ENCODE data around the gene YARS2.

The YARS2 gene

DNA sequence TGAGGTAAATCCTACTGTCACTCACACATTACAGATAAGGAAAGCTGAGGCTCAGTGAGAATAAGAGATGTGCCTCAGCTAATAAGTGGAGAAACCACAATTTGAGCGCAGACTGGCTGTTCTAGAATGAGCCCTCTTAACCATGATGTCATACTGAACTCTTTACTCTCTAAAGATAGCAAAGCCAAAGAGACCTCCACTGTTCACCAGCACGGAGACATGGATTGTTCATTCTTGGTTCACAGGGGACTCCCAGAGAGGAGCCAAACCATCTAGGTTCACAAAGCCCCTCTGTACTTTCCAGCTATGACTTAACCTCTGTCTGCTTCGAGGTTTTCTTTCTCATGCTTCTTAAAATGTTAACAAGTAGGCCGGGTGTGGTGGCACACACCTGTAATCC is 32.7 kb upstream of the YARS2 start:
- Histone ChIP-seq H3K9me3 (ENCODE audit: control insufficient read depth, insufficient read depth, low read length) (no peaks in the 10 kb centered on the region), H3K4me1 (ENCODE audit: control insufficient read depth, low read length) (no peaks in the 10 kb centered on the region), H4K20me1 (ENCODE audit: control insufficient read depth, insufficient read depth, low read depth, low read length) (no peaks in the 10 kb centered on the region), H3K4me2 (ENCODE audit: low read length) (no peak overlapping the region), H3K36me3 (ENCODE audit: control insufficient read depth, low read length) (no peaks in the 10 kb centered on the region), H3K4me3 (ENCODE audit: low read length) (no peak overlapping the region), H3K27ac (ENCODE audit: low read depth, low read length) (no peak overlapping the region), H3K79me2 (ENCODE audit: control insufficient read depth, low read length) (no peaks in the 10 kb centered on the region), H3K27me3 (ENCODE audit: control insufficient read depth, low read length) (0 out of 2 replicates have a peak, but pooled peaks cover 6% of the 10 kb centered on the region), H3F3A (ENCODE audit: control insufficient read depth, insufficient read depth) (no peaks in the 10 kb centered on the region), H3K9me2 (replicated peaks; ENCODE audit: control insufficient read depth, low read length) (no peaks in the 10 kb centered on the region)
- TF ChIP-seq, protein P1, sequence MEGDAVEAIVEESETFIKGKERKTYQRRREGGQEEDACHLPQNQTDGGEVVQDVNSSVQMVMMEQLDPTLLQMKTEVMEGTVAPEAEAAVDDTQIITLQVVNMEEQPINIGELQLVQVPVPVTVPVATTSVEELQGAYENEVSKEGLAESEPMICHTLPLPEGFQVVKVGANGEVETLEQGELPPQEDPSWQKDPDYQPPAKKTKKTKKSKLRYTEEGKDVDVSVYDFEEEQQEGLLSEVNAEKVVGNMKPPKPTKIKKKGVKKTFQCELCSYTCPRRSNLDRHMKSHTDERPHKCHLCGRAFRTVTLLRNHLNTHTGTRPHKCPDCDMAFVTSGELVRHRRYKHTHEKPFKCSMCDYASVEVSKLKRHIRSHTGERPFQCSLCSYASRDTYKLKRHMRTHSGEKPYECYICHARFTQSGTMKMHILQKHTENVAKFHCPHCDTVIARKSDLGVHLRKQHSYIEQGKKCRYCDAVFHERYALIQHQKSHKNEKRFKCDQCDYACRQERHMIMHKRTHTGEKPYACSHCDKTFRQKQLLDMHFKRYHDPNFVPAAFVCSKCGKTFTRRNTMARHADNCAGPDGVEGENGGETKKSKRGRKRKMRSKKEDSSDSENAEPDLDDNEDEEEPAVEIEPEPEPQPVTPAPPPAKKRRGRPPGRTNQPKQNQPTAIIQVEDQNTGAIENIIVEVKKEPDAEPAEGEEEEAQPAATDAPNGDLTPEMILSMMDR (IDR thresholded peaks at IDR 0.05; ENCODE audit: low read depth, low read length, poor library complexity, severe bottlenecking), result no peak
- TF ChIP-seq EZH2phosphoT487 (IDR thresholded peaks at IDR 0.05; ENCODE audit: borderline replicate concordance, low read length), result no peak

- Histone ChIP-seq H3K36me3 (ENCODE audit: control insufficient read depth, low read length) (no peaks in the 10 kb centered on the region), H3K4me1 (ENCODE audit: control insufficient read depth, low read length) (no peaks in the 10 kb centered on the region), H3K27ac (ENCODE audit: low read depth, low read length) (no peak overlapping the region), H3K79me2 (ENCODE audit: control insufficient read depth, low read length) (no peaks in the 10 kb centered on the region), H3K4me2 (ENCODE audit: low read length) (no peak overlapping the region), H3K4me3 (ENCODE audit: low read length) (no peak overlapping the region), H3F3A (ENCODE audit: control insufficient read depth, insufficient read depth) (no peaks in the 10 kb centered on the region), H3K9me3 (ENCODE audit: control insufficient read depth, insufficient read depth, low read length) (no peaks in the 10 kb centered on the region), H4K20me1 (ENCODE audit: control insufficient read depth, insufficient read depth, low read depth, low read length) (no peaks in the 10 kb centered on the region), H3K9me2 (replicated peaks; ENCODE audit: control insufficient read depth, low read length) (no peaks in the 10 kb centered on the region), H3K27me3 (ENCODE audit: control insufficient read depth, low read length) (0 out of 2 replicates have a peak, but pooled peaks cover 3% of the 10 kb centered on the region)
- no peak for TF ChIP-seq EZH2phosphoT487 (IDR thresholded peaks at IDR 0.05; ENCODE audit: borderline replicate concordance, low read length)
- TF ChIP-seq, protein P1 (IDR thresholded peaks at IDR 0.05; ENCODE audit: low read depth, low read length, poor library complexity, severe bottlenecking), result no peak
Observed at GRCh38 chr12:32785557-32785956, 29.9 kb upstream of the YARS2 start.

- no peaks in the 10 kb centered on the region for H3K9me3 ChIP-seq (ENCODE audit: control insufficient read depth, insufficient read depth, low read length)
- H3K9me2 ChIP-seq (replicated peaks; ENCODE audit: control insufficient read depth, low read length), result no peaks in the 10 kb centered on the region
- no peak overlapping the region for H3K4me3 ChIP-seq (ENCODE audit: low read length)
- no peaks in the 10 kb centered on the region for H3K79me2 ChIP-seq (ENCODE audit: control insufficient read depth, low read length)
- H3K27me3 ChIP-seq (ENCODE audit: control insufficient read depth, low read length), result peaks cover 7% of the 10 kb centered on the region; the same call in 1 of the 2 replicates
- no peak overlapping the region for H3K27ac ChIP-seq (ENCODE audit: low read depth, low read length)
- TF ChIP-seq, protein P1 (IDR thresholded peaks at IDR 0.05; ENCODE audit: low read depth, low read length, poor library complexity, severe bottlenecking), result no peak
- TF ChIP-seq EZH2phosphoT487 (IDR thresholded peaks at IDR 0.05; ENCODE audit: borderline replicate concordance, low read length), result no peak
- no peaks in the 10 kb centered on the region for H3K36me3 ChIP-seq (ENCODE audit: control insufficient read depth, low read length)
- no peaks in the 10 kb centered on the region for H4K20me1 ChIP-seq (ENCODE audit: control insufficient read depth, insufficient read depth, low read depth, low read length)
- no peak overlapping the region for H3K4me2 ChIP-seq (ENCODE audit: low read length)
- no peaks in the 10 kb centered on the region for H3K4me1 ChIP-seq (ENCODE audit: control insufficient read depth, low read length)
- H3F3A ChIP-seq (ENCODE audit: control insufficient read depth, insufficient read depth), result no peaks in the 10 kb centered on the region
Observed at GRCh38 chr12:32783029-32783428, 27.3 kb upstream of the YARS2 start.
